Upper lobe of left lung (tissue), 6 donors: Measurements from ENCODE around the gene TMTC2. TPM values are rescaled to one million over a fixed set of nuclear protein-coding genes. Genes with fewer than 3 reads are reported as not detected.

Experiments
- ATAC-seq, 2 donors: fragments of 200-7000 bp; cut with Tn5 transposase; one replicate each; pipeline ENCODE4 v1.9.1; 2022; ENCODE audit warnings: mild to moderate bottlenecking in 2 of 2, moderate library complexity in 2 of 2; ENCODE audit not compliant: low FRiP score in 2 of 2
- DNase-seq, 2 donors: peaks; one replicate each; pipeline ENCODE4 v3.0.0-alpha.2; 2019 to 2020
- H3K27ac ChIP-seq, 4 donors: fragments of 200-600 bp; sonication (generic); one replicate each; pipeline ENCODE4 v1.5.1; 2016 to 2019
- H3K27me3 ChIP-seq, 4 donors: fragments of 200-600 bp; sonication (generic); one replicate each; pipeline ENCODE4 v1.5.1; 2017 to 2019
- H3K36me3 ChIP-seq, 4 donors: fragments of 200-600 bp; sonication (generic); one replicate each; pipeline ENCODE4 v1.5.1; 2016 to 2019
- H3K4me1 ChIP-seq, 4 donors: fragments of 200-600 bp; sonication (generic); one replicate each; pipeline ENCODE4 v1.5.1; 2018 to 2019
- H3K4me3 ChIP-seq, 4 donors: fragments of 200-600 bp; sonication (generic); one replicate each; pipeline ENCODE4 v1.5.1; 2017 to 2019; ENCODE audit warnings: mild to moderate bottlenecking in 2 of 4, moderate library complexity in 1 of 4
- H3K9me3 ChIP-seq, 4 donors: fragments of 200-600 bp; sonication (generic); one replicate each; pipeline ENCODE4 v1.5.1; 2018 to 2019
- CTCF ChIP-seq, 6 experiments: fragments of 450-650 bp in 4 of 6; fragments of 200-600 bp in 2 of 6; sonication (generic) in 2 of 6; IDR thresholded peaks; one replicate each; pipeline ENCODE4 v1.5.1; 2016 to 2019; ENCODE audit warnings: antibody characterized with exemption in 6 of 6
- EP300 ChIP-seq, 4 donors: sonication (generic); formaldehyde crosslinking; IDR thresholded peaks; one replicate each; pipeline ENCODE4 v1.5.1; 2017; ENCODE audit warnings: antibody characterized with exemption in 4 of 4, control low read depth in 2 of 4
- POLR2A ChIP-seq, 4 donors: fragments of 450-650 bp; IDR thresholded peaks; one replicate each; pipeline ENCODE4 v1.5.1; 2016 to 2017; ENCODE audit warnings: antibody characterized with exemption in 4 of 4, mild to moderate bottlenecking in 2 of 4
- POLR2AphosphoS5 ChIP-seq, 2 donors: sonication (generic); formaldehyde crosslinking; IDR thresholded peaks; one replicate each; pipeline ENCODE4 v1.5.1; 2017; ENCODE audit warnings: antibody characterized with exemption in 2 of 2
- WGBS, 2 donors: methylation state at CpG; one replicate each; pipeline ENCODE4 v1.1.5; 2017 to 2018; 5-methylcytosine and 5-hydroxymethylcytosine counted together
- total RNA-seq, 6 donors: library from RNA; depleted of rRNA in 4 of 6; stranded (reverse); fragments of >200 nt in 4 of 6; gene quantifications; one replicate each; pipeline versions ENCODE4 v1.1.0 to v1.2.1, GENCODE V29; 2016 to 2021
- donor health status: DM: no; HTN: no; CAD: no; lungs with moderate emphysema.
- donor health status: DM: no; HTN: yes; CAD: no; lungs with severe emphysema.

Gene TMTC2
- total RNA-seq, 6 donors from 2014 or later: 21.2 to 37.7 (median 26.8) TPM

- Histone ChIP-seq H3K36me3 (no peaks in the 10 kb centered on the region), H3K4me1 (peaks cover 0 to 5% (median 0%) of the 10 kb centered on the region in 4 donors), H3K27ac (no peak overlapping the region), H3K27me3 (no peaks in the 10 kb centered on the region), H3K9me3 (no peaks in the 10 kb centered on the region), H3K4me3 (no peak overlapping the region)
- TF ChIP-seq CTCF (IDR thresholded peaks at IDR 0.05) (no peak), POLR2AphosphoS5 (IDR thresholded peaks at IDR 0.05) (no peak), EP300 (IDR thresholded peaks at IDR 0.05) (no peak), POLR2A (IDR thresholded peaks at IDR 0.05) (no peak)
- ATAC-seq (no peak), DNase-seq (no peak)
- WGBS, 2 donors: 91 to 95% methylated on average over 3 of the region's 3 CpGs
These were observed 282.1 kb downstream of the TMTC2 start for GRCh38 chr12:82968631-82969367.

- no peak for TF ChIP-seq POLR2A (IDR thresholded peaks at IDR 0.05)
- no peak for TF ChIP-seq POLR2AphosphoS5 (IDR thresholded peaks at IDR 0.05)
- TF ChIP-seq EP300 (IDR thresholded peaks at IDR 0.05): no peak
- no peak for TF ChIP-seq CTCF (IDR thresholded peaks at IDR 0.05)
- Histone ChIP-seq H3K27me3 (no peaks in the 10 kb centered on the region), H3K4me3 (no peak overlapping the region), H3K27ac (no peak overlapping the region), H3K9me3 (no peaks in the 10 kb centered on the region), H3K36me3 (no peaks in the 10 kb centered on the region), H3K4me1 (peaks cover 0 to 5% (median 0%) of the 10 kb centered on the region in 4 donors)
- DNase-seq (peak in 1 of 2 donors; percentile 21), ATAC-seq (no peak)
- WGBS, 2 donors: 93 to 96% methylated on average over 3 of the region's 3 CpGs
These were observed 283.9 kb downstream of the TMTC2 start for GRCh38 chr12:82970614-82971013.

GRCh38 chr12:82971584-82971983 is 284.9 kb downstream of the TMTC2 start:
- ATAC-seq: no peak
- Histone ChIP-seq H3K27ac (no peak overlapping the region), H3K4me1 (peaks cover 0 to 5% (median 0%) of the 10 kb centered on the region in 4 donors), H3K27me3 (no peaks in the 10 kb centered on the region), H3K4me3 (no peak overlapping the region), H3K9me3 (no peaks in the 10 kb centered on the region), H3K36me3 (no peaks in the 10 kb centered on the region)
- no peak for DNase-seq
- TF ChIP-seq EP300 (IDR thresholded peaks at IDR 0.05) (no peak), POLR2AphosphoS5 (IDR thresholded peaks at IDR 0.05) (no peak), CTCF (IDR thresholded peaks at IDR 0.05) (no peak), POLR2A (IDR thresholded peaks at IDR 0.05) (no peak)
- WGBS, 2 donors: 93% methylated on average over 4 of the region's 4 CpGs

GRCh38 chr12:82972624-82973023 is 285.9 kb downstream of the TMTC2 start:
- no peak overlapping the region for H3K27ac ChIP-seq
- no peak for TF ChIP-seq CTCF (IDR thresholded peaks at IDR 0.05)
- no peak for TF ChIP-seq EP300 (IDR thresholded peaks at IDR 0.05)
- no peak for TF ChIP-seq POLR2A (IDR thresholded peaks at IDR 0.05)
- TF ChIP-seq POLR2AphosphoS5 (IDR thresholded peaks at IDR 0.05): no peak
- H3K4me1 ChIP-seq: no peaks in the 10 kb centered on the region
- 95 to 96% methylated on average over 3 of the region's 3 CpGs for WGBS, 2 donors
- no peak for DNase-seq
- H3K4me3 ChIP-seq: no peak overlapping the region
- no peaks in the 10 kb centered on the region for H3K36me3 ChIP-seq
- ATAC-seq: no peak
- H3K27me3 ChIP-seq: no peaks in the 10 kb centered on the region
- no peaks in the 10 kb centered on the region for H3K9me3 ChIP-seq

GRCh38 chr12:82973592-82973991 is 286.9 kb downstream of the TMTC2 start:
- no peaks in the 10 kb centered on the region for H3K27me3 ChIP-seq
- H3K27ac ChIP-seq: no peak overlapping the region
- DNase-seq (no peak), ATAC-seq (no peak)
- no peaks in the 10 kb centered on the region for H3K9me3 ChIP-seq
- no peaks in the 10 kb centered on the region for H3K4me1 ChIP-seq
- TF ChIP-seq CTCF (IDR thresholded peaks at IDR 0.05) (no peak), POLR2A (IDR thresholded peaks at IDR 0.05) (no peak), EP300 (IDR thresholded peaks at IDR 0.05) (no peak), POLR2AphosphoS5 (IDR thresholded peaks at IDR 0.05) (no peak)
- 91 to 93% methylated on average over 3 of the region's 3 CpGs for WGBS, 2 donors
- no peaks in the 10 kb centered on the region for H3K36me3 ChIP-seq
- H3K4me3 ChIP-seq: no peak overlapping the region
